ENCODE measurements around the gene IFITM1.
"Not testable (repeated sequence)": the region's sequence is repeated elsewhere in the genome, so short reads cannot be mapped to it uniquely, and the experiment has no call there.

DNA sequence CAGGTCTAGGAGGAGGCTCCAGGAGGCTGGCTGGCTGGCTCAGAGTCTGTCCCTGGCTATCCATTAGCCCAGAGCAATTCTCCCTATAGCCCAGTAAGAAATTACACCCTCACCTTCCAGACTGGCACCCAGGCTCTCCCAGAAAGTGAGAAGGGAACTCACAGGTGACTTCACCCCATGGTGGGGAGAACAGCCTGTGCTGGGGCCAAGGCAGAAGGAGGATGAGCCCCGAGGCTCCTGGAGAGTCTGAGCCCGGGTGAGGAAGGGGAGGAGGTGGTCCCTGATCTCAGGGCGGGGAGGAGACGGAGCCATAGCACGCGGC lies 675 bp downstream of the IFITM1 start:
- not testable (repeated sequence) for TF ChIP-seq POLR2A (IDR thresholded peaks at IDR 0.05; ENCODE audit: low read depth, low read length); POLR2AphosphoS5 (IDR thresholded peaks at IDR 0.05; ENCODE audit: low read depth, low read length); PAX5 (IDR thresholded peaks at IDR 0.05; ENCODE audit: insufficient read depth, low read length, severe bottlenecking); POU2F2 (IDR thresholded peaks at IDR 0.05; ENCODE audit: low read depth, low read length)

Measured in GM12891 (cell line).